Body of pancreas (tissue), 4 donors: ENCODE results near the gene IFFO2. TPM values are rescaled to one million over a fixed set of nuclear protein-coding genes. Genes with fewer than 3 reads are reported as not detected.

Source experiments
- ATAC-seq: fragments of 150-250 bp; one replicate; pipeline ENCODE4 v1.9.1; 2016
- DNase-seq, 4 donors: peaks; one replicate each; pipeline ENCODE4 v3.0.0-alpha.2; 2019
- H3K27ac ChIP-seq, 4 donors: fragments of 200-600 bp; sonication (generic); 1 replicate in 3 of 4; 2 replicates in 1 of 4; pipeline versions ENCODE4 v1.5.1 to v1.6.1; 2016 to 2019; ENCODE audit warnings: mild to moderate bottlenecking in 1 of 4, mixed read lengths in 1 of 4, moderate library complexity in 1 of 4
- H3K27me3 ChIP-seq, 2 donors: fragments of 200-600 bp; sonication (generic); one replicate each; pipeline ENCODE4 v1.6.0; 2016; ENCODE audit warnings: mild to moderate bottlenecking in 1 of 2
- H3K36me3 ChIP-seq, 2 donors: fragments of 200-600 bp; sonication (generic); replicated peaks in 1 of 2; 2 replicates each; pipeline ENCODE4 v1.5.1; 2016; ENCODE audit warnings: low read depth in 2 of 2; ENCODE audit not compliant: insufficient read depth in 1 of 2
- H3K4me1 ChIP-seq: fragments of 200-600 bp; sonication (generic); one replicate; pipeline ENCODE4 v1.6.0; 2016
- H3K4me3 ChIP-seq, 2 donors: fragments of 200-600 bp; sonication (generic); 1 replicate in 1 of 2; 2 replicates in 1 of 2; pipeline ENCODE4 v1.5.1; 2016 to 2019
- H3K9me3 ChIP-seq, 3 donors: fragments of 200-600 bp; sonication (generic); 1 replicate in 2 of 3; 2 replicates in 1 of 3; pipeline ENCODE4 v1.5.1; 2016
- CTCF ChIP-seq, 7 experiments: fragments of 450-650 bp in 4 of 7; fragments of 200-600 bp in 3 of 7; sonication (generic) in 3 of 7; IDR thresholded peaks; one replicate each; pipeline ENCODE4 v1.5.1; 2016 to 2019; ENCODE audit warnings: antibody characterized with exemption in 7 of 7
- POLR2A ChIP-seq, 3 donors: fragments of 450-650 bp; IDR thresholded peaks; one replicate each; pipeline ENCODE4 v1.6.1; 2016; ENCODE audit warnings: antibody characterized with exemption in 3 of 3, mild to moderate bottlenecking in 2 of 3
- WGBS, 2 donors: methylation state at CpG; one replicate each; pipeline ENCODE4 v1.1.5; 2017; 5-methylcytosine and 5-hydroxymethylcytosine counted together
- intact Hi-C: fragments of 100-400 bp; cut with DNase I; formaldehyde crosslinking; loops from one replicate; pipeline ENCODE4 v1.15.1; 2023
- total RNA-seq, 2 donors: library from RNA; depleted of rRNA; stranded (reverse); fragments of >200 nt; gene quantifications; one replicate each; pipeline ENCODE4 v1.1.0, GENCODE V29; 2016

Gene IFFO2
- total RNA-seq, 2 donors from 2014 or later = 23.1 to 219 TPM

DNA sequence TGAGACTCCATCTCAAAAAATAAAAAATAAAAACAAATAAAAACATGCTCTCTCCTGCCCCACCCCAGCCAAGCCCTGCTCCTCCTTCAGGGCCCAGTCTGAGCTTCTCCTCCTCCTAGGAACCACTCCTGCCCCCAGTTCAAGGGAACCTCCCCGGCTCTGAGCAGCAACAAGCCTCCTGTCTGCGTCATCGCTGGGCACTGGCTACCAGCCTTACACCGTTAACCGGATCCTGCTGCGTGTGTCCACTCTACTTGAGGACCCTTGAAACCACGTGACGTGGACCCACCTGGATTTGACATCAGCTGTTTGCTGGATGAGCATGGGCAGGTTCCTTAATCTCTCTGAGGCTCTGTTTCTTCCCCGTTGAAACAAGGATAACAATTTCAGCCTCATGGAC, 95.4 kb downstream of the IFFO2 start:
- Histone ChIP-seq H3K27me3 (no peaks in the 10 kb centered on the region), H3K36me3 (no peaks in the 10 kb centered on the region), H3K27ac (no peak overlapping the region), H3K4me1 (no peaks in the 10 kb centered on the region), H3K9me3 (no peaks in the 10 kb centered on the region), H3K4me3 (no peak overlapping the region)
- TF ChIP-seq CTCF (IDR thresholded peaks at IDR 0.05) (no peak), POLR2A (IDR thresholded peaks at IDR 0.05) (no peak)
- ATAC-seq (no peak), DNase-seq (no peak)
- intact Hi-C loops = no loop called here
- WGBS, 2 donors = 68 to 76% methylated on average over 9 of the region's 9 CpGs

DNA sequence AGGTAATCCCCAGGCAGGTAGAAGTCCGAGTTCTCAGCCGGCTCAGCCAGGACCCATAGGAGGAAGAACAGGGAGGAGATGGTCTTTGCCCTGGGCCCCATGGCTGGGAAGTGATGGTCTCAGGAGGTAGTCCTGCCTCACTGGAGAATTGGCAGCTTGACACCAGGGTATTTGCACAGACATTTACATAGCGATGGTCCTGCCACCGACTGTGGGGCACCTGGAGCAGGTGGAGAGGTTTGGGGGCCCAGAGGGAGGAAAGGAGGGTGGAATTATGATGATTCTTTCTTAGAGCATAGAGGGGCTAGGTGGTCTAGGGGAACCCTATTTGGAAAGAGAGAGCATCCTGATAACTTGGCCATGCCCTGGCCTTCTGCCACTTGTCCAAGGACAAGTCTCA, 96.9 kb downstream of the IFFO2 start, which contains the start of gene TAS1R2:
Gene TAS1R2, minus strand, starts transcription at position 101 of the 400 bp plus-strand sequence. Its CDS starts 0 bp downstream, at position 101.
- DNase-seq = no peak
- Histone ChIP-seq H3K27me3 (no peaks in the 10 kb centered on the region), H3K9me3 (no peaks in the 10 kb centered on the region), H3K4me1 (no peaks in the 10 kb centered on the region), H3K27ac (no peak within 1 kb of the TSS), H3K4me3 (no peak within 1 kb of the TSS), H3K36me3 (no peaks in the 10 kb centered on the region)
- TF ChIP-seq CTCF (IDR thresholded peaks at IDR 0.05) = no peak
- TF ChIP-seq POLR2A (IDR thresholded peaks at IDR 0.05) = no peak
- 53 to 54% methylated on average over 4 of the region's 4 CpGs for WGBS, 2 donors
- ATAC-seq = no peak
- intact Hi-C loops = no loop called here

DNA sequence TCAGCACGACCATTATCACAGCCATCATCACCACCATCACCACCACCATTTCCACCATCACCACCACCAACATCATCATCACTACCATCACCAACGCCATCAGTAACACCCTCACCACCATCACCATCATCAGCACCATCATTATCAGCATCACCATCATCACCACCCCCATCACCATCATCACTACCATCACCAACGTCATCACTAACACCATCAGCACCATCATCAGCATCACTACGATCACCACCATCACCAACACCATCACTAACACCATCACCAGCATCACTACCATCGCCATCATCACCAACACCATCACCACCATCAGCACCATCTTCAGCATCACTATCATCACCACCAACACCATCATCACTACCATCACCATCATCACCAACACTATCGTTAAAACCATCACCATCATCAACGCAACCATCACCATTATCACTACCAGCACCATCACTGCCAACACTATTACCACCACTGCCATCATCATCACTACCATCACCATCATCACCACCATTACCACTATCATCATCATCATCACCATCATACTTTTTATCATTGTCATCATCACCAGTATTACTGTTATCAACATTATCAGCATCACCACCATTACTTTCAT, 98.3 kb downstream of the IFFO2 start:
- no peaks in the 10 kb centered on the region for H3K36me3 ChIP-seq
- WGBS, 2 donors = 75 to 80% methylated on average over 7 of the region's 7 CpGs
- no peak for ATAC-seq
- no peaks in the 10 kb centered on the region for H3K9me3 ChIP-seq
- TF ChIP-seq CTCF (IDR thresholded peaks at IDR 0.05) (no peak), POLR2A (IDR thresholded peaks at IDR 0.05) (no peak)
- no peaks in the 10 kb centered on the region for H3K27me3 ChIP-seq
- H3K4me1 ChIP-seq = no peaks in the 10 kb centered on the region
- H3K27ac ChIP-seq = no peak overlapping the region
- H3K4me3 ChIP-seq = no peak overlapping the region
- intact Hi-C loops = no loop called here
- DNase-seq = no peak

GRCh38 chr1:18856435-18856834, 100.0 kb downstream of the IFFO2 start:
- Histone ChIP-seq H3K4me1 (no peaks in the 10 kb centered on the region), H3K9me3 (no peaks in the 10 kb centered on the region), H3K27me3 (no peaks in the 10 kb centered on the region), H3K27ac (no peak overlapping the region), H3K36me3 (no peaks in the 10 kb centered on the region), H3K4me3 (no peak overlapping the region)
- ATAC-seq (no peak), DNase-seq (no peak)
- TF ChIP-seq POLR2A (IDR thresholded peaks at IDR 0.05) (no peak), CTCF (IDR thresholded peaks at IDR 0.05) (no peak)
- 81 to 88% methylated on average over 1 of the region's 1 CpG for WGBS, 2 donors
- intact Hi-C loops = no loop called here

DNA sequence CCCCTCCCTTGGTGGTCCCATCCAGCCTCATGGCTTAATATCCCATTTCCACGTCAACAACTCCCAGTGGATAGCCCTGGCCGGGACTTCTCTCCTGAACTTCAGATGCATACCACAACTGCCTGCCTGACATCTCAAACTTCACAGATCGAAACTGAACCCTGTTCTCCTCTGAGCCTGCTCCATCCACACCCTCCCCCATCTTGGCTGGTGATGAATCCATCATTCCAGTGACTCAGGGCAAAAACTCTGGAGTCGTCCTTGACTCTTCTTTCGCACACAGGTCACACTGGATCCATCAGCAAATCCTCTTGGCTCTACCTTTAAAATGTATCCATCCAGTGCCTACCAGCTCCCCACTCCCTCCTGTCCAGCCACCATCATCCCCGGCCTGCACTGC, 100.9 kb downstream of the IFFO2 start:
- intact Hi-C loops = no loop called here
- TF ChIP-seq CTCF (IDR thresholded peaks at IDR 0.05) (no peak), POLR2A (IDR thresholded peaks at IDR 0.05) (no peak)
- H3K4me3 ChIP-seq = no peak overlapping the region

More for the DNA sequence above, 100.9 kb downstream of the IFFO2 start:
- Histone ChIP-seq H3K27ac (no peak overlapping the region), H3K9me3 (no peaks in the 10 kb centered on the region), H3K36me3 (no peaks in the 10 kb centered on the region), H3K4me1 (no peaks in the 10 kb centered on the region), H3K27me3 (no peaks in the 10 kb centered on the region)
- ATAC-seq (no peak), DNase-seq (no peak)
- 69 to 70% methylated on average over 6 of the region's 6 CpGs for WGBS, 2 donors
